NCI-H226 (cell line): ENCODE results near the gene MRPL17.
"Not testable (repeated sequence)": the region's sequence is repeated elsewhere in the genome, so short reads cannot be mapped to it uniquely, and the experiment has no call there.

Experiments
- DNase-seq: peaks from one replicate; pipeline ENCODE4 v3.0.0-alpha.2; 2015

The MRPL17 gene

GRCh38 chr11:6682936-6683861, at the start of gene MRPL17:
TSS of gene MRPL17 (minus strand) at chr11:6683340. CDS start at chr11:6683296, 44 bp downstream.
- DNase-seq = peak; percentile 95

- no peak for DNase-seq
These were observed 45.0 kb upstream of the MRPL17 start for GRCh38 chr11:6727971-6728760.

- no peak for DNase-seq
These were observed 42.3 kb upstream of the MRPL17 start for GRCh38 chr11:6725386-6725896.

GRCh38 chr11:6724013-6724412, 40.9 kb upstream of the MRPL17 start:
- no peak for DNase-seq

- no peak for DNase-seq
These were observed 38.2 kb upstream of the MRPL17 start for GRCh38 chr11:6721343-6721742.

GRCh38 chr11:6719576-6719975, 36.4 kb upstream of the MRPL17 start:
- DNase-seq = no peak

- DNase-seq = no peak
These were observed 34.3 kb upstream of the MRPL17 start for GRCh38 chr11:6717426-6717825.

GRCh38 chr11:6711552-6711951, 28.4 kb upstream of the MRPL17 start:
- DNase-seq = peak; percentile 6

- DNase-seq = no peak
These were observed 25.7 kb upstream of the MRPL17 start for GRCh38 chr11:6708876-6709275.

GRCh38 chr11:6705905-6706535, 22.9 kb upstream of the MRPL17 start:
- DNase-seq = peak; percentile 16

- peak; percentile 73 for DNase-seq
These were observed 20.3 kb upstream of the MRPL17 start for GRCh38 chr11:6703247-6704063.

GRCh38 chr11:6701955-6702354, 18.8 kb upstream of the MRPL17 start:
- DNase-seq = not testable (repeated sequence)

GRCh38 chr11:6695377-6695776, 12.2 kb upstream of the MRPL17 start:
- no peak for DNase-seq

GRCh38 chr11:6694229-6694535, 11.0 kb upstream of the MRPL17 start:
- no peak for DNase-seq

GRCh38 chr11:6693342-6694228, 10.4 kb upstream of the MRPL17 start:
- DNase-seq = peak; percentile 85

GRCh38 chr11:6692128-6692527, 9.0 kb upstream of the MRPL17 start:
- DNase-seq = no peak

GRCh38 chr11:6690431-6691132, 7.4 kb upstream of the MRPL17 start:
- not testable (repeated sequence) for DNase-seq

- DNase-seq = no peak
These were observed 4.7 kb upstream of the MRPL17 start for GRCh38 chr11:6687876-6688275.

GRCh38 chr11:6686006-6686405, 2.9 kb upstream of the MRPL17 start:
- DNase-seq = no peak

GRCh38 chr11:6684068-6684467, 928 bp upstream of the MRPL17 start:
- DNase-seq = not testable (repeated sequence)

- DNase-seq = no peak
These were observed 577 bp downstream of the MRPL17 start for GRCh38 chr11:6682591-6682935.
